ENCODE data around the gene MRPS24.

GRCh38 chr7:43856996-43857395 lies 12.3 kb downstream of the MRPS24 start:
- TF ChIP-seq CTCF (IDR thresholded peaks at IDR 0.05; ENCODE audit: borderline replicate concordance, extremely low read depth, low read length, poor library complexity, severe bottlenecking) (no peak), EZH2 (IDR thresholded peaks at IDR 0.05; ENCODE audit: borderline replicate concordance, low read depth, low read length, severe bottlenecking) (no peak)
